SIG-M5 treated with dmso at 0.1 percent for 504 hours (cell line): ENCODE data around the gene CCR1.
A peak's percentile ranks its signal among the peaks of the same experiment; 100 is the strongest.
"Not testable (repeated sequence)": the region's sequence is repeated elsewhere in the genome, so short reads cannot be mapped to it uniquely, and the experiment has no call there.

ENCODE experiments used
- DNase-seq: peaks from one replicate; lab custom pipeline; 2025; ENCODE audit not compliant: unreplicated experiment; lab: John Stamatoyannopoulos, UW

Gene CCR1

GRCh38 chr3:46184469-46184868 is 23.6 kb downstream of the CCR1 start:
- DNase-seq, result peak; percentile 69

DNA sequence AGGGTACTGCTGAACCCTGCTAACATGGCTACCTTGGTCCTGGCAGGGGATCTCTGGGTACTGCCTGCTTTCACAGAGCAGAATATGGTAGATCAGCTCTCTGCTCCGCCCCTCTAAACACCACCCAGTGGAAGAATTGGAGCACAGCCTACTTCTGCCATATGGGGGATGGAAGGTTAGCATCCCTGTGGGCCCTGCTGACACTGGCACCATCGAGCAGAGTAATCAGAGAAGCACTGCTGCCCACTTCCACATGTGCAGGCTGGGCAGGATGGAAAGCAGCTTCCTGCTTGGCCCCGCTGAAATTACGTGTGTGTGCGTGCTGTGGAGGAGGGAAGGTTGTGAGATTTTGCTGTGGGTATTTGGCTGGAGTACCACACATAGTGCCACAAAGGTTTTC is 24.8 kb downstream of the CCR1 start:
- no peak for DNase-seq

GRCh38 chr3:46168583-46169345 is 39.3 kb downstream of the CCR1 start:
- DNase-seq, result no peak

GRCh38 chr3:46163556-46164041 is 44.5 kb downstream of the CCR1 start:
- peak; percentile 30 for DNase-seq

GRCh38 chr3:46162975-46163555 is 45.0 kb downstream of the CCR1 start:
- DNase-seq, result no peak

GRCh38 chr3:46157685-46158084 is 50.4 kb downstream of the CCR1 start:
- DNase-seq, result not testable (repeated sequence)

GRCh38 chr3:46154311-46154710 is 53.8 kb downstream of the CCR1 start:
- no peak for DNase-seq
